ENCODE results near the gene RHOT1.
A peak's percentile ranks its signal among the peaks of the same experiment; 100 is the strongest.

RHOT1 gene

GRCh38 chr17:32223703-32224102 is 81.4 kb downstream of the RHOT1 start:
- Histone ChIP-seq H3K23ac (ENCODE audit: low read length) (no peak overlapping the region), H3K9me3 (ENCODE audit: insufficient read depth, low read depth, low read length) (no peaks in the 10 kb centered on the region), H2AFZ (ENCODE audit: insufficient read depth, low read length, poor library complexity) (no peak overlapping the region), H3K27ac (ENCODE audit: low read depth, low read length) (no peak overlapping the region), H3K14ac (ENCODE audit: low read length) (no peak overlapping the region), H4K91ac (ENCODE audit: low read depth, low read length) (no peak overlapping the region), H3K9ac (ENCODE audit: low read length) (no peak overlapping the region), H3K27me3 (ENCODE audit: insufficient read depth, low read length) (no peaks in the 10 kb centered on the region), H3K4ac (ENCODE audit: low read depth, low read length) (no peak overlapping the region), H3K4me3 (ENCODE audit: low read depth, low read length) (no peak overlapping the region), H4K12ac (ENCODE audit: low read depth, low read length) (no peak overlapping the region), H2BK12ac (ENCODE audit: low read length) (no peak overlapping the region), H3K79me1 (ENCODE audit: low read length) (no peaks in the 10 kb centered on the region), H3K18ac (ENCODE audit: low read length) (no peak overlapping the region), H2AK5ac (ENCODE audit: low read length) (no peak overlapping the region), H3K4me1 (ENCODE audit: control insufficient read depth in 1 of 2, insufficient read depth in 2 of 2, low read length in 2 of 2) (no peaks in the 10 kb centered on the region), H2BK5ac (ENCODE audit: low read depth, low read length, poor library complexity) (no peak overlapping the region), H4K8ac (ENCODE audit: low read depth, low read length) (no peak overlapping the region), H3K36me3 (ENCODE audit: control insufficient read depth in 1 of 2, insufficient read depth in 2 of 2, low read length in 2 of 2) (no peaks in the 10 kb centered on the region), H2BK120ac (ENCODE audit: insufficient read depth, low read length, poor library complexity) (no peak overlapping the region), H3K4me2 (ENCODE audit: low read length) (no peak overlapping the region), H3K79me2 (ENCODE audit: control insufficient read depth, insufficient read depth, low read length, poor library complexity) (no peaks in the 10 kb centered on the region)
- DNase-seq, result no peak
- WGBS (ENCODE audit: extremely low coverage, insufficient coverage, insufficient read length), result no CpG with 5 or more reads among the region's 3 CpGs

GRCh38 chr17:32226886-32227285 is 84.6 kb downstream of the RHOT1 start:
- WGBS (ENCODE audit: extremely low coverage, insufficient coverage, insufficient read length), result no CpG with 5 or more reads among the region's 3 CpGs

GRCh38 chr17:32227910-32228309 is 85.6 kb downstream of the RHOT1 start:
- H3K36me3 ChIP-seq (ENCODE audit: control insufficient read depth in 1 of 2, insufficient read depth in 2 of 2, low read length in 2 of 2), result no peaks in the 10 kb centered on the region
- no peaks in the 10 kb centered on the region for H3K27me3 ChIP-seq (ENCODE audit: insufficient read depth, low read length)
- H3K23ac ChIP-seq (ENCODE audit: low read length), result no peak overlapping the region
- H2BK12ac ChIP-seq (ENCODE audit: low read length), result no peak overlapping the region
- H3K4me3 ChIP-seq (ENCODE audit: low read depth, low read length), result no peak overlapping the region
- WGBS (ENCODE audit: extremely low coverage, insufficient coverage, insufficient read length), result no CpG with 5 or more reads among the region's 9 CpGs
- no peak overlapping the region for H3K4me2 ChIP-seq (ENCODE audit: low read length)
- H3K79me2 ChIP-seq (ENCODE audit: control insufficient read depth, insufficient read depth, low read length, poor library complexity), result no peaks in the 10 kb centered on the region
- no peak overlapping the region for H3K18ac ChIP-seq (ENCODE audit: low read length)
- no peak overlapping the region for H4K12ac ChIP-seq (ENCODE audit: low read depth, low read length)
- no peak overlapping the region for H2AK5ac ChIP-seq (ENCODE audit: low read length)
- no peak overlapping the region for H4K8ac ChIP-seq (ENCODE audit: low read depth, low read length)
- no peak overlapping the region for H2BK120ac ChIP-seq (ENCODE audit: insufficient read depth, low read length, poor library complexity)
- no peak overlapping the region for H4K91ac ChIP-seq (ENCODE audit: low read depth, low read length)
- no peaks in the 10 kb centered on the region for H3K79me1 ChIP-seq (ENCODE audit: low read length)
- no peak overlapping the region for H3K14ac ChIP-seq (ENCODE audit: low read length)
- DNase-seq, result no peak
- H3K4me1 ChIP-seq (ENCODE audit: control insufficient read depth in 1 of 2, insufficient read depth in 2 of 2, low read length in 2 of 2), result no peaks in the 10 kb centered on the region
- H2AFZ ChIP-seq (ENCODE audit: insufficient read depth, low read length, poor library complexity), result no peak overlapping the region
- H2BK5ac ChIP-seq (ENCODE audit: low read depth, low read length, poor library complexity), result no peak overlapping the region
- H3K9me3 ChIP-seq (ENCODE audit: insufficient read depth, low read depth, low read length), result no peaks in the 10 kb centered on the region
- no peak overlapping the region for H3K27ac ChIP-seq (ENCODE audit: low read depth, low read length)
- no peak overlapping the region for H3K9ac ChIP-seq (ENCODE audit: low read length)
- no peak overlapping the region for H3K4ac ChIP-seq (ENCODE audit: low read depth, low read length)

More at GRCh38 chr17:32226886-32227285, 84.6 kb downstream of the RHOT1 start:
- H3K4me1 ChIP-seq (ENCODE audit: control insufficient read depth in 1 of 2, insufficient read depth in 2 of 2, low read length in 2 of 2), result no peaks in the 10 kb centered on the region
- no peaks in the 10 kb centered on the region for H3K79me2 ChIP-seq (ENCODE audit: control insufficient read depth, insufficient read depth, low read length, poor library complexity)
- H3K27ac ChIP-seq (ENCODE audit: low read depth, low read length), result no peak overlapping the region
- no peak overlapping the region for H3K4me3 ChIP-seq (ENCODE audit: low read depth, low read length)
- H3K36me3 ChIP-seq (ENCODE audit: control insufficient read depth in 1 of 2, insufficient read depth in 2 of 2, low read length in 2 of 2), result no peaks in the 10 kb centered on the region
- H3K4ac ChIP-seq (ENCODE audit: low read depth, low read length), result no peak overlapping the region
- H2BK5ac ChIP-seq (ENCODE audit: low read depth, low read length, poor library complexity), result no peak overlapping the region
- H2AFZ ChIP-seq (ENCODE audit: insufficient read depth, low read length, poor library complexity), result no peak overlapping the region
- H3K18ac ChIP-seq (ENCODE audit: low read length), result no peak overlapping the region
- no peak overlapping the region for H2BK120ac ChIP-seq (ENCODE audit: insufficient read depth, low read length, poor library complexity)
- peak overlapping the region; percentile 46 for H3K9ac ChIP-seq (ENCODE audit: low read length)
- no peak overlapping the region for H3K4me2 ChIP-seq (ENCODE audit: low read length)
- H4K12ac ChIP-seq (ENCODE audit: low read depth, low read length), result no peak overlapping the region
- no peak overlapping the region for H4K91ac ChIP-seq (ENCODE audit: low read depth, low read length)
- H2AK5ac ChIP-seq (ENCODE audit: low read length), result no peak overlapping the region
- H3K27me3 ChIP-seq (ENCODE audit: insufficient read depth, low read length), result no peaks in the 10 kb centered on the region
- H3K9me3 ChIP-seq (ENCODE audit: insufficient read depth, low read depth, low read length), result no peaks in the 10 kb centered on the region
- no peak for DNase-seq
- no peaks in the 10 kb centered on the region for H3K79me1 ChIP-seq (ENCODE audit: low read length)
- no peak overlapping the region for H2BK12ac ChIP-seq (ENCODE audit: low read length)
- no peak overlapping the region for H4K8ac ChIP-seq (ENCODE audit: low read depth, low read length)
- no peak overlapping the region for H3K23ac ChIP-seq (ENCODE audit: low read length)
- H3K14ac ChIP-seq (ENCODE audit: low read length), result no peak overlapping the region

GRCh38 chr17:32235588-32235987 is 93.3 kb downstream of the RHOT1 start:
- Histone ChIP-seq H3K9me3 (ENCODE audit: insufficient read depth, low read depth, low read length) (no peaks in the 10 kb centered on the region), H2AK5ac (ENCODE audit: low read length) (no peak overlapping the region), H3K79me1 (ENCODE audit: low read length) (no peaks in the 10 kb centered on the region), H4K91ac (ENCODE audit: low read depth, low read length) (no peak overlapping the region), H2BK5ac (ENCODE audit: low read depth, low read length, poor library complexity) (no peak overlapping the region), H2AFZ (ENCODE audit: insufficient read depth, low read length, poor library complexity) (no peak overlapping the region), H3K4me1 (ENCODE audit: control insufficient read depth in 1 of 2, insufficient read depth in 2 of 2, low read length in 2 of 2) (no peaks in the 10 kb centered on the region), H2BK120ac (ENCODE audit: insufficient read depth, low read length, poor library complexity) (no peak overlapping the region), H3K27me3 (ENCODE audit: insufficient read depth, low read length) (no peaks in the 10 kb centered on the region), H4K12ac (ENCODE audit: low read depth, low read length) (no peak overlapping the region), H3K18ac (ENCODE audit: low read length) (no peak overlapping the region), H3K9ac (ENCODE audit: low read length) (no peak overlapping the region), H3K79me2 (ENCODE audit: control insufficient read depth, insufficient read depth, low read length, poor library complexity) (no peaks in the 10 kb centered on the region), H3K4me2 (ENCODE audit: low read length) (no peak overlapping the region), H2BK12ac (ENCODE audit: low read length) (no peak overlapping the region), H3K27ac (ENCODE audit: low read depth, low read length) (no peak overlapping the region), H3K4ac (ENCODE audit: low read depth, low read length) (no peak overlapping the region), H3K14ac (ENCODE audit: low read length) (no peak overlapping the region), H3K4me3 (ENCODE audit: low read depth, low read length) (no peak overlapping the region), H3K36me3 (ENCODE audit: control insufficient read depth in 1 of 2, insufficient read depth in 2 of 2, low read length in 2 of 2) (no peaks in the 10 kb centered on the region), H4K8ac (ENCODE audit: low read depth, low read length) (no peak overlapping the region), H3K23ac (ENCODE audit: low read length) (no peak overlapping the region)
- DNase-seq, result no peak
- no CpG with 5 or more reads among the region's 2 CpGs for WGBS (ENCODE audit: extremely low coverage, insufficient coverage, insufficient read length)

Data from trophoblast cell (in vitro differentiated cells and primary cell).